Fibroblast of the aortic adventitia (primary cell): ENCODE results near the gene PCDHA8. TPM values are rescaled to one million over a fixed set of nuclear protein-coding genes. Genes with fewer than 3 reads are reported as not detected.

ENCODE experiments used
- DNase-seq: peaks from one replicate; pipeline ENCODE4 v3.0.0-alpha.2; 2010; ENCODE audit warnings: low read depth
- H3K4me3 ChIP-seq: 2 replicates; pipeline ENCODE4 v1.5.1; 2011; ENCODE audit warnings: low read depth, mild to moderate bottlenecking, control low read depth, low read length, moderate library complexity
- total RNA-seq: library from RNA; depleted of rRNA; stranded (reverse); fragments of >200 nt; gene quantifications from 2 replicates; pipeline ENCODE4 v1.2.3, GENCODE V29; 2012; ENCODE audit warnings: low replicate concordance
- TF ChIP-seq, protein P1 (sequence below): IDR thresholded peaks from 2 replicates; pipeline ENCODE4 v1.5.1; 2011; ENCODE audit warnings: mild to moderate bottlenecking, low read length, control low read depth, inconsistent platforms; ENCODE audit not compliant: insufficient read depth

Gene PCDHA8
- total RNA-seq, 1 donor = 0.09 TPM

- TF ChIP-seq, protein P1, sequence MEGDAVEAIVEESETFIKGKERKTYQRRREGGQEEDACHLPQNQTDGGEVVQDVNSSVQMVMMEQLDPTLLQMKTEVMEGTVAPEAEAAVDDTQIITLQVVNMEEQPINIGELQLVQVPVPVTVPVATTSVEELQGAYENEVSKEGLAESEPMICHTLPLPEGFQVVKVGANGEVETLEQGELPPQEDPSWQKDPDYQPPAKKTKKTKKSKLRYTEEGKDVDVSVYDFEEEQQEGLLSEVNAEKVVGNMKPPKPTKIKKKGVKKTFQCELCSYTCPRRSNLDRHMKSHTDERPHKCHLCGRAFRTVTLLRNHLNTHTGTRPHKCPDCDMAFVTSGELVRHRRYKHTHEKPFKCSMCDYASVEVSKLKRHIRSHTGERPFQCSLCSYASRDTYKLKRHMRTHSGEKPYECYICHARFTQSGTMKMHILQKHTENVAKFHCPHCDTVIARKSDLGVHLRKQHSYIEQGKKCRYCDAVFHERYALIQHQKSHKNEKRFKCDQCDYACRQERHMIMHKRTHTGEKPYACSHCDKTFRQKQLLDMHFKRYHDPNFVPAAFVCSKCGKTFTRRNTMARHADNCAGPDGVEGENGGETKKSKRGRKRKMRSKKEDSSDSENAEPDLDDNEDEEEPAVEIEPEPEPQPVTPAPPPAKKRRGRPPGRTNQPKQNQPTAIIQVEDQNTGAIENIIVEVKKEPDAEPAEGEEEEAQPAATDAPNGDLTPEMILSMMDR = no peak
Measured at GRCh38 chr5:140857987-140858240, 16.9 kb downstream of the PCDHA8 start.

GRCh38 chr5:140862441-140863295, 21.7 kb downstream of the PCDHA8 start:
- no peak overlapping the region for H3K4me3 ChIP-seq
- TF ChIP-seq, protein P1 = no peak
- no peak for DNase-seq

More at GRCh38 chr5:140857987-140858240, 16.9 kb downstream of the PCDHA8 start:
- no peak overlapping the region for H3K4me3 ChIP-seq
- DNase-seq = no peak

DNA sequence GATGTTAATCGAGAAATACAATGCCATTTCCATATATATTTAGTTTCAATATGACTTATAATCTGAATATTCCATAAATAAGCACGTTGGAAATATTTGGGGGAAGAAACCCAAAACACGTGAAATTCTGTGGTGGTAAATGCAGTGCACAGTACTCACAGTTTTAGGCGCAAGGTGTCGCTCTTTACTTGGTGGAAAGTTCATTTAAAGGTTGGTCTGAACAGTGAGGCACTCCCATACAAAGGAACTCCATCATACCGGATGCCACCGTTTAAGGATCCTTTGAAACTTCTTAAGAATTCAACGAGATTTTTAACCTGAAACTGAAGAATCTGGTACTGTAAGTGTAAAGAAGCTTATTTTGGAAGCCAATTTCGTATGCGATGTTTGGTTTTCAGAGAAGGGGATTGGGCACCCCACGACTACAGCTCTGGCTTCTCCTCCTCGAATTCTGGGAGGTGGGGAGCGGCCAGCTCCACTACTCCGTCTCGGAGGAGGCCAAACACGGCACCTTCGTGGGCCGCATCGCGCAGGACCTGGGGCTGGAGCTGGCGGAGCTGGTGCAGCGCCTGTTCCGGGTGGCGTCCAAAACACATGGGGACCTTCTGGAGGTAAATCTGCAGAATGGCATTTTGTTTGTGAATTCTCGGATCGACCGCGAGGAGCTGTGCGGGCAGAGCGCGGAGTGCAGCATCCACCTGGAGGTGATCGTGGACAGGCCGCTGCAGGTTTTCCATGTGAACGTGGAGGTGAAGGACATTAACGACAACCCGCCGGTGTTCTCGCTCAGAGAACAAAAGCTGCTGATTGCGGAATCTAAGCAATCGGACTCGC, 28.0 kb downstream of the PCDHA8 start, which contains the start of gene PCDHA11:
PCDHA11 (plus strand) TSS at position 237 of the 834 bp plus-strand sequence; CDS start at position 384, 147 bp downstream.
- DNase-seq = no peak
- TF ChIP-seq, protein P1 = no peak
- H3K4me3 ChIP-seq = no peak within 1 kb of the TSS

DNA sequence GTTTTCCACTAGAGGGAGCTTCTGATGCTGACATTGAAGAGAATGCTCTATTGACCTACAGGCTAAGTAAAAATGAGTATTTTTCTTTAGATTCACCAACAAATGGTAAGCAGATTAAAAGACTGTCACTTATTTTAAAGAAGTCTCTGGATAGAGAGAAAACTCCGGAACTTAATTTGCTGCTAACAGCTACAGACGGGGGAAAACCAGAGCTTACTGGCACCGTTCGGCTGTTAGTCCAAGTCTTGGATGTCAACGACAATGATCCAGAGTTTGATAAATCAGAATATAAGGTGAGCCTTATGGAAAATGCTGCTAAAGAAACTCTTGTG, 28.5 kb downstream of the PCDHA8 start:
- TF ChIP-seq, protein P1 = no peak
- DNase-seq = no peak
- no peak overlapping the region for H3K4me3 ChIP-seq

- DNase-seq = no peak
- TF ChIP-seq, protein P1 = no peak
- no peak overlapping the region for H3K4me3 ChIP-seq
Measured at GRCh38 chr5:140870221-140871201, 29.5 kb downstream of the PCDHA8 start.
